HepG2 (cell line): ENCODE data around the gene IGSF21. TPM values are rescaled to one million over a fixed set of nuclear protein-coding genes. Genes with fewer than 3 reads are reported as not detected.

ENCODE experiments used
- ATAC-seq: fragments of 200-7000 bp; cut with Tn5 transposase; 3 replicates; pipeline ENCODE4 v1.9.1; 2020; ENCODE audit warnings: mild to moderate bottlenecking, moderate library complexity
- BruUV-seq: library from RNA; stranded (reverse); fragments of 400-500 nt; replicated peaks from 2 replicates; lab custom pipeline; 2021; lab: Mats Ljungman, UMichigan
- CTCF ChIA-PET: fragments of 300-600 bp; formaldehyde crosslinking; extraction: SDS; loops from one replicate; lab custom pipeline; 2021; ENCODE audit warnings: low total read pairs, inconsistent platforms, low intra/inter-chr PET ratio; lab: Yijun Ruan, JAX
- POLR2A ChIA-PET: fragments of 350-600 bp; sonication (Branson Sonifier 250); formaldehyde crosslinking; loops from one replicate; lab custom pipeline; 2020; ENCODE audit warnings: antibody characterized with exemption, inconsistent platforms; lab: Yijun Ruan, JAX
- DNase-seq: peaks from one replicate; pipeline ENCODE4 v3.0.0-alpha.2; 2015; ENCODE audit warnings: low spot score
- FAIRE-seq: peaks from 3 replicates; lab custom pipeline; 2011; peaks lifted over from hg19 to GRCh38; lab: Jason Lieb, UNC
- H2AFZ ChIP-seq: one replicate; pipeline ENCODE4 v1.6.1; 2011; ENCODE audit warnings: low read length, inconsistent platforms
- H3K27ac ChIP-seq: fragments of 300-600 bp; 3 replicates; pipeline ENCODE4 v1.8.0; 2011; ENCODE audit warnings: mixed run types, mild to moderate bottlenecking, mixed read lengths, low read length, inconsistent platforms; ENCODE audit not compliant: insufficient read depth; ENCODE audit errors: extremely low read length
- H3K27me3 ChIP-seq, 2 experiments: fragments of 200-600 bp in 1 of 2; 2 replicates in 1 of 2; 3 replicates in 1 of 2; pipeline versions ENCODE4 v1.6.0 to v1.8.0; 2011; ENCODE audit warnings: low read length in 2 of 2, mild to moderate bottlenecking in 2 of 2, moderate library complexity in 2 of 2, inconsistent platforms in 1 of 2; ENCODE audit not compliant: insufficient read depth in 2 of 2, control insufficient read depth in 1 of 2
- H3K36me3 ChIP-seq, 2 experiments: fragments of 200-600 bp in 1 of 2; replicated peaks in 1 of 2; 2 replicates in 1 of 2; 3 replicates in 1 of 2; pipeline versions ENCODE4 v1.5.1 to v1.8.0; 2011; ENCODE audit warnings: low read length in 2 of 2, inconsistent platforms in 1 of 2; ENCODE audit not compliant: insufficient read depth in 2 of 2, control insufficient read depth in 1 of 2
- H3K4me1 ChIP-seq: 2 replicates; pipeline ENCODE4 v1.5.1; 2012; ENCODE audit warnings: low read length, inconsistent platforms; ENCODE audit not compliant: insufficient read depth
- H3K4me2 ChIP-seq: 2 replicates; pipeline ENCODE4 v1.6.0; 2011; ENCODE audit warnings: low read depth, low read length, inconsistent platforms
- H3K4me3 ChIP-seq, 3 experiments: fragments of 200-600 bp in 1 of 3; sonication (generic), shearing (Covaris generic) in 1 of 3; replicated peaks in 1 of 3; 2 replicates each; pipeline ENCODE4 v1.5.1; 2011 to 2016; ENCODE audit warnings: low read length in 3 of 3, inconsistent platforms in 2 of 3, low read depth in 2 of 3, mild to moderate bottlenecking in 2 of 3, control low read depth in 1 of 3, mixed read lengths in 1 of 3; ENCODE audit not compliant: insufficient read depth in 1 of 3
- H3K79me2 ChIP-seq: one replicate; pipeline ENCODE4 v1.6.1; 2011; ENCODE audit warnings: low read length, inconsistent platforms; ENCODE audit not compliant: insufficient read depth
- H3K9ac ChIP-seq: 2 replicates; pipeline ENCODE4 v1.6.0; 2011; ENCODE audit warnings: mild to moderate bottlenecking, low read depth, low read length, inconsistent platforms; ENCODE audit not compliant: insufficient read depth
- H3K9me3 ChIP-seq: 2 replicates; pipeline ENCODE4 v1.5.1; 2012; ENCODE audit warnings: mild to moderate bottlenecking, low read length
- H4K20me1 ChIP-seq: 2 replicates; pipeline ENCODE4 v1.6.0; 2011; ENCODE audit warnings: inconsistent platforms, mild to moderate bottlenecking, low read length, moderate library complexity; ENCODE audit not compliant: insufficient read depth
- CERS6 ChIP-seq: sonication (generic); formaldehyde crosslinking; IDR thresholded peaks from 2 replicates; pipeline ENCODE4 v1.5.0; 2020; ENCODE audit warnings: missing genetic modification reagents
- KLF16 ChIP-seq, 2 experiments: sonication (generic) in 1 of 2; formaldehyde crosslinking in 1 of 2; IDR thresholded peaks; 2 replicates each; pipeline versions ENCODE4 v1.6.1 to v1.8.0; 2016 to 2023; ENCODE audit warnings: missing genetic modification reagents in 2 of 2, missing compliant biosample characterization in 1 of 2
- MBD4 ChIP-seq: IDR thresholded peaks from 2 replicates; pipeline ENCODE4 v1.6.1; 2012; ENCODE audit warnings: low read length, inconsistent platforms, borderline replicate concordance
- MXD1 ChIP-seq: sonication (generic); formaldehyde crosslinking; IDR thresholded peaks from 2 replicates; pipeline ENCODE4 v1.4.0; 2020; ENCODE audit warnings: mild to moderate bottlenecking, missing genetic modification reagents
- NR2F2 ChIP-seq: IDR thresholded peaks from 2 replicates; pipeline ENCODE4 v1.6.1; 2012; ENCODE audit warnings: low read depth, inconsistent platforms, borderline replicate concordance
- SP1 ChIP-seq, 2 experiments: fragments of 450-650 bp in 1 of 2; sonication (generic) in 1 of 2; formaldehyde crosslinking in 1 of 2; IDR thresholded peaks; 2 replicates each; pipeline versions ENCODE4 v1.4.0 to v1.6.1; 2016 to 2020; ENCODE audit warnings: missing genetic modification reagents in 1 of 2
- SPEN ChIP-seq: sonication (generic); formaldehyde crosslinking; IDR thresholded peaks from 2 replicates; pipeline ENCODE4 v1.5.1; 2020; ENCODE audit warnings: low read depth, mild to moderate bottlenecking, missing genetic modification reagents
- ZEB1 ChIP-seq: IDR thresholded peaks from 2 replicates; pipeline ENCODE4 v1.6.1; 2012; ENCODE audit warnings: mild to moderate bottlenecking, low read depth, inconsistent platforms; ENCODE audit not compliant: insufficient replicate concordance
- ZNF180 ChIP-seq: sonication (generic); formaldehyde crosslinking; IDR thresholded peaks from 2 replicates; pipeline ENCODE4 v1.4.0; 2020; ENCODE audit warnings: low read depth, missing genetic modification reagents, borderline replicate concordance
- ZNF230 ChIP-seq: sonication (generic); formaldehyde crosslinking; IDR thresholded peaks from 2 replicates; pipeline ENCODE4 v1.4.0; 2020; ENCODE audit warnings: mild to moderate bottlenecking, missing genetic modification reagents
- ZNF296 ChIP-seq: sonication (generic); formaldehyde crosslinking; conservative IDR thresholded peaks from 2 replicates; pipeline ENCODE4 v1.5.0; 2020; ENCODE audit warnings: mild to moderate bottlenecking, missing genetic modification reagents
- ZNF619 ChIP-seq: sonication (generic); formaldehyde crosslinking; IDR thresholded peaks from 2 replicates; pipeline ENCODE4 v1.4.0; 2020; ENCODE audit warnings: mild to moderate bottlenecking, missing genetic modification reagents
- ZNF710 ChIP-seq: sonication (generic); formaldehyde crosslinking; IDR thresholded peaks from 2 replicates; pipeline ENCODE4 v1.5.0; 2020; ENCODE audit warnings: mild to moderate bottlenecking, missing genetic modification reagents, borderline replicate concordance
- ZNF768 ChIP-seq: sonication (generic); formaldehyde crosslinking; IDR thresholded peaks from 2 replicates; pipeline ENCODE4 v1.4.0; 2020; ENCODE audit warnings: missing genetic modification reagents
- ZNF879 ChIP-seq: sonication (generic); formaldehyde crosslinking; IDR thresholded peaks from 2 replicates; pipeline ENCODE4 v1.8.1; 2023; ENCODE audit warnings: missing genetic modification reagents
- WGBS: methylation state at CpG from one replicate; pipeline ENCODE4 v1.1.6; 2017; ENCODE audit warnings: low lambda C conversion rate; 5-methylcytosine and 5-hydroxymethylcytosine counted together
- in situ Hi-C: cut with HindIII; loops from 2 replicates; pipeline ENCODE4 v1.10.0; 2017; ENCODE audit warnings: low pct_unique_long_range_greater_than_20kb; ENCODE audit not compliant: extremely low pct_ligation_motif_present
- intact Hi-C: fragments of 100-400 bp; cut with micrococcal nuclease; formaldehyde crosslinking; loops from one replicate; pipeline ENCODE4 v1.10.0; 2022; ENCODE audit not compliant: unreplicated experiment
- polyA plus RNA-seq, 8 experiments: library from polyadenylated mRNA; depleted of rRNA in 3 of 8; stranded (reverse) in 7 of 8; unstranded in 1 of 8; fragments of >200 nt; fragmentation: Illumina TruSeq in 4 of 8; extraction: Trizol in 4 of 8; gene quantifications; 2 replicates each; pipeline versions ENCODE4 v1.2.1 to v1.2.3, GENCODE V29; 2011 to 2016; ENCODE audit warnings: low read depth in 4 of 8, missing spikeins in 1 of 8, mixed read lengths in 1 of 8; ENCODE audit not compliant: insufficient read depth in 1 of 8
- total RNA-seq, 5 experiments: library from RNA; depleted of rRNA; stranded (reverse); fragments of >200 nt; fragmentation: Illumina TruSeq; extraction: Trizol; gene quantifications; 2 replicates each; pipeline ENCODE4 v1.2.3, GENCODE V29; 2016; ENCODE audit warnings: low read depth in 1 of 5

The IGSF21 gene
- total and polyA plus RNA-seq, 2 of the 13 experiments (the other 11 are each of a cell fraction or from before 2014, with no cell fraction given) = not detected

- H3K4me1 ChIP-seq = no peaks in the 10 kb centered on the region
- BruUV-seq = no TSS peak
- DNase-seq = no peak
- H3K9ac ChIP-seq = no peak overlapping the region
- ChIA-PET CTCF (no interaction called here), POLR2A (no interaction called here)
- H4K20me1 ChIP-seq = no peaks in the 10 kb centered on the region
- H3K36me3 ChIP-seq = no peaks in the 10 kb centered on the region
- no peaks in the 10 kb centered on the region for H3K79me2 ChIP-seq
- 21% methylated on average over 6 of the region's 13 CpGs for WGBS
- intact Hi-C loops = no loop called here
- in situ Hi-C loops = no loop called here
- H3K4me3 ChIP-seq = no peak overlapping the region
- no peak for TF ChIP-seq NR2F2
- TF ChIP-seq ZNF768 = peak; percentile 95
- H2AFZ ChIP-seq = no peak overlapping the region
- FAIRE-seq = no peak
- no peak for ATAC-seq
- H3K27me3 ChIP-seq = peaks cover 2 to 7% of the 10 kb centered on the region in 2 experiments; a peak in 4 of 5 replicates
- H3K27ac ChIP-seq = no peak overlapping the region
- no peak overlapping the region for H3K4me2 ChIP-seq
- H3K9me3 ChIP-seq = no peaks in the 10 kb centered on the region
These were observed 199.8 kb downstream of the IGSF21 start for GRCh38 chr1:18307329-18307898.

GRCh38 chr1:18309552-18310155 is 202.1 kb downstream of the IGSF21 start:
- no TSS peak for BruUV-seq
- Histone ChIP-seq H3K4me3 (no peak overlapping the region), H3K4me1 (no peaks in the 10 kb centered on the region), H3K79me2 (no peaks in the 10 kb centered on the region), H4K20me1 (no peaks in the 10 kb centered on the region), H3K36me3 (no peaks in the 10 kb centered on the region), H3K27me3 (peaks cover 2 to 7% of the 10 kb centered on the region in 2 experiments; a peak in 4 of 5 replicates), H3K9ac (no peak overlapping the region), H3K27ac (no peak overlapping the region), H2AFZ (no peak overlapping the region), H3K4me2 (no peak overlapping the region), H3K9me3 (no peaks in the 10 kb centered on the region)
- ATAC-seq (no peak), FAIRE-seq (no peak), DNase-seq (no peak)
- in situ Hi-C loops (no loop called here), intact Hi-C loops (no loop called here)
- CTCF ChIA-PET = no interaction called here
- POLR2A ChIA-PET = no interaction called here
- WGBS = 55% methylated on average over 6 of the region's 10 CpGs
- no peak for TF ChIP-seq MXD1 (CRISPR knock-in tag)
- TF ChIP-seq SP1 (IDR thresholded peaks at IDR 0.05) = no peak
- TF ChIP-seq SP1 (CRISPR knock-in tag; IDR thresholded peaks at IDR 0.05) = no peak
- no peak for TF ChIP-seq CERS6 (CRISPR knock-in tag)
- TF ChIP-seq ZNF180 = no peak
- TF ChIP-seq ZEB1 = no peak
- no peak for TF ChIP-seq SPEN (CRISPR knock-in tag)
- TF ChIP-seq ZNF296 = no peak
- no peak for TF ChIP-seq ZNF879 (CRISPR knock-in tag)
- TF ChIP-seq ZNF710 = no peak
- no peak for TF ChIP-seq ZNF619 (CRISPR knock-in tag)
- no peak for TF ChIP-seq KLF16 (CRISPR knock-in tag; IDR thresholded peaks at IDR 0.05)
- no peak for TF ChIP-seq MBD4
- TF ChIP-seq ZNF230 = no peak
